Activated CD4-positive, CD25-positive, alpha-beta regulatory T cell treated with anti-CD3 and anti-CD28 coated beads, Interleukin-2, amount 50 U/mL, for 16 hours (primary cell): ENCODE data around the gene RNASE11.
"Not testable (repeated sequence)": the region's sequence is repeated elsewhere in the genome, so short reads cannot be mapped to it uniquely, and the experiment has no call there.

Experiments
- DNase-seq: peaks from one replicate; pipeline ENCODE4 v3.0.0-alpha.2; 2020; ENCODE audit warnings: low read depth, low spot score

The RNASE11 gene

GRCh38 chr14:20587489-20588154 is at the start of gene RNASE11:
RNASE11 (minus strand) TSS chr14:20588001.
- DNase-seq, result no peak

DNA sequence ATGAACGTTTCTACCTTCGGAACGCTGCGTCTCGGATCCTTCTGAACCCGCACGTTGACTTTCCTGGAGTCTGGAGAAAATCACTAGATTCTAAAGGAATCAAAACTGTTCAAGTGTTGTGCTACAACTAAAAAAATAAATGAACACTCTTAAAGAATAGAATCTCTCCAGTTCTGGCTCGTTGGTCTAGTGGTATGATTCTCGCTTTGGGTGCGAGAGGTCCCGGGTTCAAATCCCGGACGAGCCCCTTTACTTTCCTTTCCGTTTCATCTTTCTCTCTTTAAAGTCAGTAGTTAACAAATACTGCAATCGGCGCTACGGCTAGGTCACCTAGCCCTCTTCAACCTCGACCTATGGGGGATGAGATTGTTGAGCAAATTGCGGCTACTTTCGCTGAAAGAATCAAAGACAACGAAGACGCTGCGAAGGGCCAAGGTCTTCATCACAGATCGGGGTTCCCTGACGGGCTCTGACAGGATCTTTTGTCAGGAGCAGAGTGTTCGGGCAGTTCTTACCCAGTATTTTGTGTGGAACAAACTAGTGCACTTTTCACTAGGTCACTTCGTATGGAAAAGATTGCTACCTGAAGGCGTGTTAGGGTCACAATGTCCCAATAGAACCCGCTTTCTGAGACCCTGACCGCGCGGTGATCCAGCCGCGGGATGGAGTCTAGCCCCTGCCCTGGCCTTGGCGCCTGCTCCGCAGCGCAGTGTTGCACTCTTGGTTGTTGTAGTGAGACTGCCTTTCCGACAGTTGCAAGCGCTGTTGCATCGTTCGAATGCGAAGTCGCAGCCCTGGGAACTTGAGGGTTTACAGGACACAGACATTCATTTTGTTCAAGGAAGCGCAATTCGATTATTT is 45.3 kb upstream of the RNASE11 start:
- no peak for DNase-seq

DNA sequence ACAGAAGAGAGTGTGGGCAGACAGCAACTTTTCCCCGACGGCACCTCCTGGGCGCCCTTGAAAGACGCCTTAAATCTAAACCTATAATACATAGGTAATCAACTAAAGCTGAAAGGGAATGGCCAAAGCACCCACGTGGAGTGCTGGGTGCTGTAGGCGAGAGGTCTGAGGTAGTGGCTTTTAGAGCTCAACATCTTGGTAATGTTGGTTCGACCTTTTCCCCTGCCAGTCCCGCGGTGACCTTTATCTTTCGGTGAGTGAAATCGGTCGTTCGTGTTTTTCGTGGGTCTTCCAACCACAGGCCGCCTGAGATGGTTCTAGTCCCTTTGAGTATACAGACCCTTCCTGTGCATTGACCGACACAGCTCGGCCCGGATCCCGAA is 44.6 kb upstream of the RNASE11 start:
- DNase-seq, result no peak

DNA sequence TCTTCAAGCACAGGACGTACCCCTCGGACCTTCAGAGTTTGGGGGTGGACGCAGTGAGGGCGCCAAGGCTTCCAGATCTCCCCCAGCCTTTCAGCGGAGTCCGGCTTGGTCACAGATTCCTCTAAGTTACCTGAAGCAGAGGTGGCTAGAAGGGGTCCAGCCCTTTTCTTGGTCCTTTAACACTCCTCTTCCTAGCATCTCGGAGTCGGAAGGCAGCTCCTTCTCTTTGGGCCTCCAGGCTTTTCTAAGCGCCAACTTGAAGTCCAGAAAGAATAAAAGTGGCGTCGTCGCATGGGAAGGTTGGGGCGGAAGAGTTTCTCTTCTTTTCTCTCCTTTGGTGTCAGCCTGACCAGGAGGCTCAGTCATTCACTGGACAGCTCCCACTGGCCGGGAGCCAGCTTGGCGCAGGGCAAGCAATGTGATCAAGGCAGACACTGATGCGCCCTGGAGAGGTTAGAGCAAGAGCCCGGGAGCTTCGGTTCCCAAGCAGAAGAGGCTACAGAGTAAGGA is 44.1 kb upstream of the RNASE11 start:
- no peak for DNase-seq

DNA sequence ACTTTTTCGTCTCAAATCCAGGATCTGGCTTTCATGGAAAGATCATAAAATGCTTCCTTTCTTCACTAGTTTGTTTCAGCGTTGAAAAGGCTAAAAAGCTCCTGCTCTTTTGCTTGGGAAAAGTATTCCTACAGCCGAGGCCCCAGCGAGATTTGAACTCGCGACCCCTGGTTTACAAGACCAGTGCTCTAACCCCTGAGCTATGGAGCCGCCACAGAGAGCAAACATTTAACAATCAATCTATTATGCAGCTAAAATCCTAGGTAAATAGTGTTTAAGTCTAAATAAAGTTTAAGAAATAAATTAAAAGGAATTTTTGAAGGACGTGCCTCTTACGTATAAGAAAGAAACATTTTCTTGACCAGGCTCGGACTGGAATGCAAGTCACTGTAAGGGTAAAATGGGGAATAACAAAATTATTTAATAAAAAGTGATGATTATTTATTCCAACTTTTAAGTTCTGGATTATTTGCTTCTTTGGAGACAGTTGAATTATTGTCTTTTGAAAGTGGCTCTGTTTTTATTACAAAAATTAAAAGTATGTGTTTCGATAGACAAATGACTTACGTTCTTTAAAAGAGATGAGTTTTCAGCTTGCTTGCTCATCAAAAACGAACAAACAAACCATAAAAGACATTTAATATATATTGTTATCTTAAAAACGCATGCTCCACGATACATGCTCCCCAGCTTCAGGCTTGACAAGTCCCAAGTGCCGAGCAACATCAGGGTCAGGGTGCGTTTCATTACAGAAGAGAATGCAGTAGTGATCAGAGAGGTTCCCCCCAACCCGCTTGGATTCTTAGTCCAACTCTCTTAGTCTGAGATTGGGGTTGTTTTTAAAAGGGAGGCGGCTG is 43.5 kb upstream of the RNASE11 start:
- no peak for DNase-seq

- DNase-seq, result no peak
These were observed 42.7 kb upstream of the RNASE11 start for GRCh38 chr14:20630340-20631022.

- DNase-seq, result no peak
These were observed 40.5 kb upstream of the RNASE11 start for GRCh38 chr14:20628063-20628854.

DNA sequence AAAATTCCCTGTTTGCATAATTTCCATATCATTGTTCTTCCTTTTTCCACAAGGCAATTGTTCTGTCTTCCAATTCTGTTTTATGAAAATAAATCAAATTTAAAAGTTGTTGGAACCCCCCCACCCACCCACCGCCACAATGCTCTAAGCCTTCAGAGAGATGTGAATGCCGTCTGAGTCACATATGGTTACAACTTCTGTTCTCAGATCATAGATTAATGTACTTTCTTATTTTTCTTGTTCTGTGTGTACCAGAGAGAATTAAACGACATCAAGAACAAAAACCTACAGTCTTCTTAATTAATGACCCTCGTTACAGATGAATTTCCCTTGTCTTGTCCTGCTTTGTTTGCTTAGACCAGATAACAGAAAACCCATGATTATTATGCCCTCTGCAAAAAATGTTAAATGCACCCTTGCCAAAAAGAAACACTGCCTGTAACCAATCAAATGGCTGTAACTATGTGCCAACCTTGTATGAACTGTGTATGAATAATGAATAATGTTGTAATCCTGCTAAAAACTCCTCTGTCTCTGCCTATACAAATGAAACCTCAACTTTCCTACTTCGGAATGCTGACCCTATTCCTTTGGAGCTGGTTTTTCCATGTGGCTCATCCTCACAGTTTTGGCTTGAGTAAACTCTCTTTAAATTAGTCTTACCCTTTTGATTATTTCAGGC is 39.7 kb upstream of the RNASE11 start:
- DNase-seq, result no peak

DNA sequence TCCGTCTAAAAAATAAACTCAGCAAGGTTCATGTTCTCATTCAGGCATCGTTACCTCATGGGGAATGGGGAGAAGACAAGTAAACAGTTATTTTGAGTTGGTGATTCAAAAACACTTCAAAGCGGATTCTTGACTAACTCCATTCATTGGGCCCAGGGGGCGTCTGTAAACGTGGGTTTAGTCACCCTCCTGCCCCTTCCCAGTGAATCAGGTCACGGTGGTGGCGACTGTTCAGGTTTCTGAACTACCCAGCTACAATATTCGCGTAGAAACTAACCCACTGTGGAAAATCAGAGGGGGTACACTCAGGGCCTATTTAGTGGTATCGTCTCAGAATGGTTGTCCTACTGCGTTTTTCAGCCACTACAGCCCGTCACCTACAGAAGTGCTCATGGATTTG is 38.5 kb upstream of the RNASE11 start:
- no peak for DNase-seq

- no peak for DNase-seq
These were observed 36.8 kb upstream of the RNASE11 start for GRCh38 chr14:20624495-20625070.

GRCh38 chr14:20623798-20624197 is 36.0 kb upstream of the RNASE11 start:
- DNase-seq, result no peak

DNA sequence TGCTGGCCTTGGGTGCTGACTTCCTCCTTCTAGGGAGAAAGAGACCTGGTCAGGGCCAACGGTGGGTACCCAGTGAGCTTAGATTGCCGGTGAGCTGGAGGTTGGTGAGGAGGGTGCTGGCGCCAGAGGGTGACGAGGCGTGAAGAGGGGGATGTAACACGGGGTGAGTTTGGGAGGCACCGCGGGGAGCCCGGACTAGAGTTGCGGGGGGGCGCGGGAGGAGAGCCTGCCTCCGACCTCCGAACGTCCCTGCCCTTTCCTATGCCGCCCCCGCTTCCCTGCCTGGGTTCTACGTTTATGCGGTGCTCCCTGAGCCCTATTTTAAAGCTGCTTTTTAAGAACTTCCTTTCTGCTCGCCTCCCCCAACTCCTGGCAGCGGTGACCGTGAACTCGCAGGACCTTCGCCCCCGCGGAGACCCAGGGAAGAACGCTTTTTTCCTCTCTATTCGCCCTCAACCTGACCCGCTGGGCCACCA is 35.1 kb upstream of the RNASE11 start:
- DNase-seq, result no peak

- DNase-seq, result no peak
These were observed 33.1 kb upstream of the RNASE11 start for GRCh38 chr14:20620798-20621478.

DNA sequence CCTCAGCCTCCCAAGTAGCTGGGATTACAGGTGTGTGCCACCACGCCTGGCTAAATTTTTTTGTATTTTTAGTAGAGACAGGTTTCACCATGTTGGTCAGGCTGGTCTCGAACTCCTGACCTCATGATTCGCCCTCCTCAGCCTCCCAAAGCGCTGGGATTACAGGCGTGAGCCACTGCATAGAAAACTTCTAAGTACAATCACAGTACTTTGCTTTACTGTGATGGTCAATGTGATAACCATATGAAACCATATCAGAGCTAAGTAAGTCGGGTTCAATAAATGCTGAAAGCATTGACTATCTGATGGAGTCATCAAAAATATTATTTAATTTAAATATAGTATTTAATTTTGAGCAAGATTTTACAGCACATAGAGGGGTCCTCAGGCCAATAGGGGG is 31.9 kb upstream of the RNASE11 start:
- DNase-seq, result not testable (repeated sequence)

DNA sequence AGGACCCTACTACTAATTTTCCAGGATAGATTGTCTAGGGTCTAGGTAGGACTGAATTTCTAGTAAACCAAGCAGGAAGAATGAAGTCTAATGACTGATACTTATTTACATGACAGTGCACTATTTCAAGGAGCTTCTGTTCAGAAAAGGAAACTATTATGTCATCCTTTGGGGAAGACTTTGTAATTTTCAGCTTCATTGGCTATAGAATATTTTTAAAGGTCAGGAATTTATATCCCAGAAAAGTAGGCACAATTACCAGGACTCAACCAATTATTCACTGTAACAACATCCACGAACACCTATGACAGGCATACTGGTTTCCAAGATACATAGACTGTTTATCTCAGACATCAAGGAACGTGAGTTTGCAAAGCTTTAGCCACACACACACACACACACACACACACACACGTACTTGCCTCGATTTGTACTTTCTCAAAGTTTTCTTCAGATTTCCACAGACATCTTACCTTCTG is 30.5 kb upstream of the RNASE11 start:
- DNase-seq, result no peak

- DNase-seq, result no peak
These were observed 29.6 kb upstream of the RNASE11 start for GRCh38 chr14:20617138-20618003.

DNA sequence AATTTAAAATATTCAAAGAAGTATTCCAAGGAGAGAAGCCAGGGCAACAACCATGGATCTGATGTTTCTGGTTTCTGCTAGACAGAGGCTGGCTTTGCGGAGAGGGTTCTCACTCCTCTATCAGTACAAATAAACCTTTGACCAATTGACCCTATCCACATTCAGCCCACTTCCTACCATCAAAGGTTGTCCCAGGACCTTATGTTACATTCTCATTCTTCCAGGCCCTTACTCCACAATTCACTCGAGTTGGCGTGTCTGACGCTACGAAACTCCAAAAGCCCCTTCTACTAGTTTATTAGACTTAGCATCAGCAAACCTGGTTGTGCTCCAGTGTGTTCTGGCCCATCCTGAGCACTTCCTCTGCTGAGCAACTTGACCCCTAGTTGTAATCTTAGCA is 28.2 kb upstream of the RNASE11 start:
- DNase-seq, result no peak
